HG02623 (cell line): ENCODE results near the gene MARCHF9.

Experiments
- ATAC-seq: cut with Tn5 transposase; IDR thresholded peaks from one replicate; pipeline ENCODE4 v1.9.1; 2021; ENCODE audit warnings: moderate library complexity; ENCODE audit not compliant: unreplicated experiment

MARCHF9 gene

DNA sequence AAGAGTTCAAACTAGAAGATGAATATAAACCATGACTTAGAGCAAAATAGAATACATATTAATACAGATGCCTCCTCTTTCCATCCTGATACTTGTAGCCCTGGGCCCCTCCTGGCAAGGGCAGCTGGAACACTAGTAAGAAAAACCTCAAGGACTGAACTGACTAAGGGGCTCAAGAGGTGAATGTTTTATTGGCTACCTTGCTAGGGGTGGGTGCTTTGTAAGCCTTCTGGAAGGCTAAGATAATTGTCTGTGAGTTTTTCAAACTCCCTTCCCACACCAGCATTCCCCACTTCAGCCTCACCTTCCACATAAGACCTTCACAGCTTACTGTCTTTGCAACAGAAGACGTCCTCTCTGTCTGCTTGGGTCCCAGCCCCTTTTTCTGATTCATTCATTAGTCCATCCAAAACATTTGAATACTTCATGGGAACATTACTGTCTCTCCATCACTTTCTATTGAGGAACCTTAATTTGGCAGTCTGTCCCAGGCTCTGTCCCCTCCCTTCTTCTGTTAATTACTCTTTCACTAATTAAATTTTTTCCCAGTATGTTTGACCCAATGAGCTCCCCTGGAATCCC, 1.1 kb upstream of the MARCHF9 start:
- no peak for ATAC-seq

DNA sequence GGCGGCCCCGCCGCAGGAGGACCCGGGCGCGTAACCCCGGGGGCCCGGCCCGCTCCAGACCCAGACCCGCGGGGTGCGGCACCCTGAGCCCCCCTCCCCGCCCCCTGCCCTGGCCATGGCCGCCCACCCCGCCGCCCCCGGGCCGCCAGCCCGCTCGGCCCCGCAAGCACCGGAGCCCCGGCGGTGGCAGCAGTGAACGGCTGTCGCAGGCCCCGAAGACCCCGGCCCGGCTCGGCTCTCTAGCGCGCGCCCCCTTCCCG, 221 bp downstream of the MARCHF9 start:
- no peak for ATAC-seq

DNA sequence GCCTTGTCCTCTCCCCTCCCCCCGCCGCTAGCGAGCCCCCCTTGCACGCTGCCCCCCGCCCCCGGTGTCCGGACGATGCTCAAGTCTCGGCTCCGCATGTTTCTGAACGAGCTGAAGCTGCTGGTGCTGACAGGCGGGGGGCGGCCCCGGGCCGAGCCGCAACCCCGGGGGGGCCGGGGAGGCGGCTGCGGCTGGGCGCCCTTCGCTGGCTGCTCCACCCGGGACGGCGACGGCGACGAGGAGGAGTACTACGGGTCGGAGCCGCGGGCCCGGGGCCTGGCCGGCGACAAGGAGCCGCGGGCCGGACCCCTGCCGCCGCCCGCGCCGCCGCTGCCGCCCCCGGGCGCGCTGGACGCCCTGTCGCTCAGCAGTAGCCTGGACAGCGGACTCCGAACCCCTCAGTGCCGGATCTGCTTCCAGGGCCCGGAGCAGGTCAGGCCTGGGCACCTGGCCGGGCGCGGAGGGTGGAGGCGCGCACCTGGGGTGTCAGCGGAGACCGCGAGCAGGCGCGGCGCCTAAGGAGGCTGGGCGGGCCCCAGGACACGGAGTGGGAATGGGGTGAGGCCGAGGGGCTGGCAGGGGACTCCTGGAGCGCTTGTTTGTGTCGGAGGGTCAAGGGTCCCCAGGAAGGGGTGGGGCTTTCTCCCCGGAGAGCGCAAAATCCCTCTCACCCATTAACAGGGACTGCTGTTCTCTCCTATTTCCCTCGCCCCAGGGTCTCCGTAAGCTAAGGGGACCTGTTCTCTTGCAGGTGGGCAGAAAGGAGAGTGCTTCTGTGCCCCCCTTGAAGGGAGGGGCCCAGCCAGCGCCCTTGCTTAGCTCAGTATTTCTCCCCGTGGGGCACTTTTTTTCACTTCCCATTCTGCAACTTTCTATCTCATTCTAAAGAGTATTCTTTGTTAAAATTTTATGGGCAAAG, 810 bp downstream of the MARCHF9 start:
- ATAC-seq: no peak

DNA sequence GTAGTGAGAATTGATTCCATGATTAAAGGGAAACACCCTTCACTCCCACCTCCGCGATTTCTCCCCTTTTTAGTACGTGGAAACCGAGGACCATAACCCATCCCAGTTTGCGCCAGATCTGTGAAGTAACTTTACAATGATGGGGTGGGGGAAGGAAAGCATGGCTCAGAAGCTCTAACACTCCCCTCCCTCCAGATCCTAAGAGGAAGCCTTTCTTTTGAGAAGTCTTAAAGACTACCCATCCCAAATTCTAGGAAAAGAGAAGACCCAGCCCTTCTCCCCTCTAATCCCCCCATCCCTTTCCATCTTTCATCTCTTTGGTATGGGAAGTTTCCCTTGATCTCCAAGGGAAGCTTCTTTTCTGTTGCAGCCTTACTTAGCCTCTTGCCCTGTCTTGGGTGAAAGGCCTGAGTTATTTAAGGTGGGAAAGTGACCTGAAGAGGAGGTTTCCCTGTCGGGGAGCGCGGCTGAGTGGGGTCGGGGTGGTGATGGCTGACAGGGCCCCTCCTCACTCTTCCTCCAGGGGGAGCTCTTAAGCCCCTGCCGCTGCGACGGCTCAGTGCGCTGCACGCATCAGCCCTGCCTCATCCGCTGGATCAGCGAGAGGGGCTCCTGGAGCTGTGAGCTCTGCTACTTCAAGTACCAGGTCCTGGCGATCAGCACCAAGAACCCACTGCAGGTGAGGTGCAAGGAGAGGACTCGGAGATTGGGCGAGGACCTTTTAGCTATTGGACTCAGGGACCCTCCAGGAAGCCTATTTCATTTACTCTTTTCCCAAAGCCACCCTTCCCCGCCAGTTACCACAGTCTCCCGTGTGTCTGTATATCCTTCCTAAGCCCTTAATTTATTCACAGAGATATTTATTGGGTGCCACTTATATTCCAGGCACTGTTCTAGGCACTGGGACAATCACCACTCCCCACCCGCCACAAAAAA, 1.8 kb downstream of the MARCHF9 start:
- ATAC-seq: no peak

DNA sequence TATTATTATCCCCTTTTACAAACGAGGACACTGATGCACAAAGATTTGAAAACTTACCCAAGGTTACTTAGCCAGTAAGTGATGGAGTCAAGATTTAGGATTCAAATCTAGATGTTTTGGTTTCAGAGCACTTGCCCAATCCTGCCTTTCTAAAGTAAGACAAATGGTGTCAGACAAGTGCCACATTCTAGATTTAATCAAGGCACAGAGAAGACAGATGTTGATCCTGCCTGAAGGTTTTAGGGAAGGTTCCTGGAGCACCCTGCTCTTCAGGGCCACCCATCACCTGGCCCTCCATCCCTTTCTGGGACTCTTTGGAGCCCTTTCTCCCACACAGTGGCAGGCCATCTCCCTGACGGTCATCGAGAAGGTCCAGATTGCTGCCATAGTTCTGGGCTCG, 2.9 kb downstream of the MARCHF9 start:
- ATAC-seq: no peak

DNA sequence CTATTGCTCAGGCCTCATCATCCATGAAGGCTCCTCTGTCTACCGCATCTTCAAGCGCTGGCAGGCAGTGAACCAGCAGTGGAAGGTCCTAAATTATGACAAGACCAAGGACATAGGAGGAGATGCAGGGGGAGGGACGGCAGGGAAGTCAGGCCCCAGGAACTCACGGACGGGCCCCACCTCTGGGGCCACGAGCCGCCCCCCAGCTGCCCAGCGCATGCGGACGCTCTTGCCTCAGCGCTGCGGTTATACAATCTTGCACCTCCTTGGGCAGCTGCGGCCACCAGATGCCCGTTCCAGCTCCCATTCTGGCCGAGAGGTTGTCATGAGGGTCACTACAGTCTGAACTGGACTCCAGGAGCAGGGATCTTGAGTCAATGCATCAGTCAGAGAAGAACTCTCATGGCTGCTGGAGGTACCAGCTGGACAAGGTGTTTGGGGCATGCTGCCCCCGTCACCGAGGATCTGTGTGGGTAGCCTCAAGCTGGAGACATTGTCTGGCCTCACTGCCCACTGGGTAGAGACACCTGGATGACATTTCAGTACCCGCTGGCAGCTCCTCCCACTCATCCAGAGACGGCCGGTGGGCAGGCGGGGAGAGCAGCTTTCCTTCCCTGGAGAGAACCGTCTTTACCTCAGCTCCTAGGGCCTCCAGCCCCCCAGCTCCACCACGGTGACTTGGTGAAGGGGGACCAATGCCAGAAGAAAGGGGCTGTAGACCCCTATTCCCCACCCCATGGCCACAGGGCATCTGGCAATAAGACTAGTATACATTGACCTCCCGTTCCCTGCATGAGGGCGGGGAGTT, 3.9 kb downstream of the MARCHF9 start:
- ATAC-seq: no peak

DNA sequence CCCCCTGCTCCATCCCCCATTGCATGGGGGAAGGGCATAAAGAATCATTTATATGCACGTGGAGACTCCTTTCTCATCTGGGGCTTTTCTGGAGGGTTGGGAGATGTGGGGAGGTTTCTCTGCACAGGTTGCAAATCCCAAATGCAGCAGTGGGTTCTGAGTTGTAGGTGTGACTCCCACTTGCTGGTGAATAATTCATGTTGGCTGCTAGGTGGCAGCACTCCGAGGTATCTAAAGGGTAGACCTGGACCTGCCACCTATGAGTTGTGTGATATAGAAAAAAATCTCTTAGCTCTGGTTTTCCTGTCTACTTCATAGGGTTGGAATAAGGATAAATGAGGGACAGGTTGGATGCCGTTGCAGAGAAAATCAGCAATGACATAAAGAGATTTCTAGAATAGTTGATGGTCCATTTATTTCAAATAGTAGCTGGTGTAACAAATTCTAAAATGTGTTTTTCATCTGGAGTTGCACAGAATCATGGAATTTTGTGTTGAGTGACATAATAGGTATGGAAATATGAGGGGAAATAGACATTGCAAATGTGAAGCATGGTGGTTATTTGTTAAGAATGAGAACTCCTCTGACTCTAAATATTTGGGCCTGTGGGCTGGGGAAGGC, 4.6 kb downstream of the MARCHF9 start:
- ATAC-seq: no peak

DNA sequence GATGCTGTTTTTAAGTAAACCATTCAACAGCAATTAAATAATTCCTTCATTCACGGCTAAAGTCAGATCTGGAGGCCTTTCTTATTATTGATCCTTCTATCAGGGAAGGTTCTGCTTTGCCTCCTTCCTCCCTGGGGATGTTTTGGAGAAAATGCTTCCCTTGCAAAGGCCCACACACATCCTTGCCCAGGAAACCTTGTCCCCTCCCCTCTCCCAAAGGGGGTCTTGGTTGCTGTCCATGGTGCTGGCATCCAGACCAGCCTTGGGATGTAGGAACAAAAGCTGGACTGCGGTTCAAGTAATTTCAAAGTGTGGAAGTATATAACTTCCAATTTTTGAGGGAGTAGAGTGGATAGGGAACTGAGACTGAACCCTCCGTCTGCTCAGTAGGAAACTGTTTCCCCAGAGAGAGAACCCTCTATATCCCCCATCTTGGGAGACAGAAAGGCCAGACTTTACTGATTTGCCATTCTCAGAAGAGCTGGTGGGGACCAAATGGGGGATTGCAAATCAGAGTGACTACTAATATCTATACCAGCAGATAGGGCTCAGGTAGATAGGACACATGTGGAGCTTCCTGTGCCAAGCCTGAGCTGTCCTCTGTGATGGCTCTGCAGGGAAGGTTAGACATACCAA, 5.6 kb downstream of the MARCHF9 start:
- ATAC-seq: no peak

DNA sequence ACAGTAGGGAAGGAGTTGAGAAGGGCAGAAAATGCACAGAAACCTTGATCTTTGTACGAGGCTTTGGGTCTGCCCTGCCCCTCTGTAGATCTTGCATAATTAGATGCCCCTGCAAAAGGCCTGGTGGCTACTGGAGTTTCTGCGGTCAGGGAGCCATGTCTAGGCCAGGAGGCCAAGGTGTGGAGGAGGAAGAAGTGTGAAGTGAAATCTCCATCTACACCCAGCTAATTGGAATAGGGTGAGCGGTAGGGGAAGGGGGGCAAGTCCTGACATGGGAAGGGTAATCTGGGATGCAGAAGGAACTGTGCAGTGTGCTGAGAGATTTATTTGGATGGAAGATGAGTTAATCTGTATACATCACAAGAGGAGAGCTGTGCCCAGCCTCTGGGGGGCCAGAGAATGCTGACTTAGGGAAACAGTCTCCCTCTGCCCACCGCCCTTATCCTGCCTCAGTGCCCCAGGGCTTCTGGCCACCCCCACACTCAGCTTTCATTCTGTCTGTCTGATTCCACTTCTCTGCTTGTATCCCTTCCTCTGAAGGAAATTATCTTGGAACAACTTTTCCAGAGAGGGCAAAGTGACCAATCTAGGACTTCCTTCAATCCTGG, 6.6 kb downstream of the MARCHF9 start:
- ATAC-seq: no peak

DNA sequence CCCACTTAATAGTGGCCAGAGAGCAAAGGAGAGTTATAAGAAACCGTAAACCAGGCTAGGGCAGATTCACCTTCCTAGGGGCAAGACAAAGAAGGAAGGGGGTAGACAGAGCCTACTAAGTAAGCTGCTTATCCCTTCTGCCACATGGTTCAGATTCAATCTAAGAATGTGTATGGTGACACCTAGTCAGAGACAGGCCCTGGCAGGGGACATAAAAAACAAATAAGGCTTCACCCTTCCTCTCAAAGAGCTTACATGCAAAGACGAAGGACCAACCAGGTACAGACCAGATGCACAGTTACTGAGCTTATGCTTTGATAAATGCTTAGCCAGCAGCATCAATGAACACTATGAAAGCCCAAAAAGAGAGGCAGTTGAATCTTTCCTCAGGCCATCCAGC, 7.6 kb downstream of the MARCHF9 start:
- no peak for ATAC-seq

DNA sequence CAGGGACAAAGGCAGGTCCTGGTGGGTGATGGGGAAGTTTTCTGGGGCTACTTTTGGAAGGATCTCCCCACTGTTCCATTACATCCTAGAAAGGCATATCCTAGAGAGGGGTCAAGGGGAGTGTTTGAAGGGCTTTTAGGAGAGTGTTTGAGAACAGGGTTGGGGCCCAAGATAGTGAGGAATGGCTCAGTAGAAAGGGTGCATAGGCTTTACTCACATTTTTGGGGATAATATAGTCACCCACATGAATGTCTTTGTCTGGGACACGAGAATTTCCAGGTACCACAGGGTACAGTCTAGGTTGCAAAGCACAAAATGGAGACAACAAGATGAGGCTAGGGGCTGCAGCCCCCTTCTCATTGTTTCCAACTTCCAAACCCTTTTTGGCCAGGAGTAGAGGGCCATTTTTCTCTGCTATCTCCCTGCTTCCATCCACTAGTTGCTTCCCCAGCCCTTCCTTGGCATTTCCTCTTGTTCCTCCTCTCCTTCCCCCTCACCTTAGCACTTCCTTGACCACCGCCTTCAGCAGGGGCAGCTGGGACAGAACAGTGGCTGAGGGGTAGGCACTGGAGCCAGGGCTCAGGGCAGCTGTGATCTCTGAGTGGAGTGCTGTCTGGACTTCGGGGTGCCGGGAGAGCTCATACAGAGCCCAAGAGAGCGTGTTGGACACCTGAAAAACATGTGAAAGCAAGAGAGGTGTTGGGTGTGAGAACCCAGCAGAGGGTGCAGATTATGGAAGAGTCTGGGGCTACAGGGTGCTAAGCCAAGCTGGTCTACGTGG, 9.2 kb downstream of the MARCHF9 start:
- ATAC-seq: no peak

DNA sequence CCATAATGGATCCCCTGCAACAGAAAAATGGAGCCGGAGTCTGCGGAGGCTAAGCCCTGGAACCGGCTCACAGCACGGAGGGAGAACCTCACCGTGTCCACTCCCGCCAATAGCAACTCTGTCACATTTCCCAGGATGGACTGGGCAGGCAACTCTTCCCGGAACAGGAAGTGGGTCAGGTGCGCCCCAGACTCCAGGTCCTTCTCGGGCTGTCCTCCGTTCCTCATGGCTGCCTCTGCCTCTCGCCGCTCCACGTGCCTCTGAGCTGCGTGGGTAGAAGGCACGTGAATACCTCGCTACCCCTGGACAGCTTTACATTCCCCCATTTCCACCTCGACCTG, 9.7 kb downstream of the MARCHF9 start:
- no peak for ATAC-seq

DNA sequence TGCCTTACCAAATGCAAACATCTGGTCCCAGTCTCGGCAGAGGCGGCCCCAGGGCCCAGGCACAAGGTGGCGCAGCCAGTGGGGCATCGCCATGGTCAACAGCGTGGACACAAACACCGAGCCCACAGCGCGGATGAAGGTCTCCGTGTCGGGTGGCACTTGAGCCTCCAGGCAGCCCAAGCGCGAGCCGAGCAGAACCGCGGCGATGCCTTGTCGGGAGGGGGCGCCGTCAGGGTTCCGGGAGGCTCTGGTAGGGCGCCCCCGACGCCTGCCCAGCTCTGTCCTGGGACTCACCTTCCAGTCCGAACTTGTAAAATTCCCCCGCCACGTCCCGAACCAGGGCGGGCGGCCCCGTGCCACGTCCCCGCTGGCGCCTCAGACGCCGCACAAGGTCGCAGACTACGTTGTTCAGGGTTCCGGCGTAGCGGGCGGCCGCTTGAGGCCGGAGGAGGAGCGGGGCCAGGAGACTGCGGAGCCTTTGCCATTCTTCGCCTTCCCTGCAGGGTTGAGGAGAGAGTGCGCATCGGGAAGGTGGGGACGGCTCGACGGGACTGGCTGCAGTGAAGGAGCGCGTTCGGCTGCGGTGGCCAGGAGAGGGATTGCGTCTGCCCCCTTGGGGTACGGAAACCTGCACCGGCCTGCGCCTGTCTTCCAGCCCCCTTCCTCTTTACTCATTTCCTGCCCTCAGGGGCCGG, 10.2 kb downstream of the MARCHF9 start:
- peak; percentile 56 for ATAC-seq

DNA sequence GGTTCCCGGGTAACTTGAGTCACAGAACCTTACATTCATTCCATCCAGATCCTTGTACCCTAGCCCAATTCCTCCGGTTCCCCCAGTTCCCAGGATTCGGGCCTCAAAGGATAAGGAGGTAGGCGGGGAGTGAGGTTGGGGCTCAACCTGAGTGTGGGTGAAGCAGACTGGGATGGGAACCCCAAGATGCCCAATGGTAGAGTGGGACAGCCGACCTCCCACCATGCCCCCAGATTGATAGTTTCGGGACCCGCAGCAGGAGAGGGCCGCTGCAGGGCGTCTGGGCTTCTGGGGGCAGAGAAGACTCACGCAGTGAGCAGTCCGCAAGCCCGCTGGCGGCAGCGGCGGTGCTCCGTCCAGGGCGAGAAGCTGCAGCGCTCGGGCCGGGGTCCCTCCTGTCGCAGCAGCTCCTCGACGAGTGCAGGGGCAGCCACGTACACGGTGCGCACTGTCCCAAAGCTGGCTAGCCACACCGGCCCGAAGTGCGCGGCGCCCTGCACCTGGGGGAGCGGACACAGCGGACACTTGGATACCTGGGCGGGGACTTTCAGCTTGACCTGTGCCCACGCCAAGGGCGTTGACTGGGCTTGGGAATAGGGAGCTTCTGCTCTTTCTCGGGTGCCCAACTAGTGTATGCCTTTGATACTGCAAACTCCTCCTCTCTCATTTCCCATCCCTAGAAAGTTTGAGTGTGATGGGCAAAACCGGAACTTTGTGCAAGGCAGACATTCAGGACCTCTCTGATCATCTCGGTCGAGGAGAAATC, 11.0 kb downstream of the MARCHF9 start:
- no peak for ATAC-seq

DNA sequence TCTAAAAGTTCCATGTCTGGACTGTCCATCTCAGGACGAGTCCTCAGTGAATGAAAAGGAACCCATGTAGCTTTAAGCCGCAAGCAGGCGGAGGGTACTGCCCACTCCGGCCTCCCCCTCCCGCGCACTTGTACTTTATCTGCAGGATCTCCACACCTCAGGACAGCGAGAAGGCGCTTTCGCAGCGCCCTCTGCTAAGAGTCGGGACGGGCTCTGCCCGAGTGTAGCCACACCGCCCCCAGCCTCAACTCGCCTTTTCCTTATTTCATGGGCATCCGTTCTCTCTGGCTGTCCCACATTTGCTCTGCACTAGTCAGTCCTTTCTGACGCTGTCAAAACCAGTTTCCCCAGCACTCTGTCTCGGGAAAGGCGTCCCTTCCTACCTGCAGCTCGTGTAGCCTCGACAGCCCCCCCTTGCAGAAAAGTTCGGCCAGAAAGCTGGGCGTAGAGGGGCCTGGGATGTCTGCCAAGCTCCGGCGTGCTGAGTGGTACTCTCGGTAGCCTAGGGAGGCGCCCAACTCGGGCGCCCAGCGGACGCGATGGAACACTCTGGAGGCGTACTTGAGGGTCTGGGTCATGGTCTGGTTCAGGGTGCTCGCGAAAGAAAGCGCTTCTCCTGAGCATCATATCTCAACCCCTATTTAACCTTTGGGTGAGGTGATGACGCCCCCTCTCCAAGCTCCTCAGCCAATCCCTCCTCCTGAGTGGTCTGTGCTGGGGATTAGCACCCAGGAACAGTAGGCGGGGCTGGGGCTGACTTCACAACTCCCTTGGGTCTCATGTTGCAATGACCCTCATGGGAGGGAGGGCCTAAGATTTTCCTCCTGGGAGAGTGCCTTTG, 11.8 kb downstream of the MARCHF9 start, which contains the start of gene CYP27B1:
CYP27B1 (minus strand) TSS at position 615 of the 841 bp plus-strand sequence; CDS start at position 578, 37 bp downstream.
- no peak for ATAC-seq

DNA sequence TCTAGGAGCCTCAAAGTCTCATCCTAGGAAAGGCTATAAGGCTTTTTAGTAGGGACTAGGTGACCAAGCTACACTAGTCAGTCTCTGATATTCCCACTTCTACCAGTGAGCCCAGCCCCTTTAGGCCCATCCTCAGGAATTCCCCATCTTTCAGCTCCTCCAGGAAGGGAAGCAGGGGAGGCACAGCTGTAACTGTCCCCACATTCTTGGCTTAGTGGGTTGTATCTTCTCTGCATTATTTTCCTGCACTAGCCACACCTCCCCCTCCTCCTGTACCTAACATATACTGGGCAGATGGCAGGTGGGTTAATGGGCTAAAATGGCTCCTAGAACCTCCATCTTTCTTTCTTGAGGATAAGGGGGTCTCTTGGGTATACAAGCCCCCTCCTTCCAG, 12.4 kb downstream of the MARCHF9 start:
- no peak for ATAC-seq

DNA sequence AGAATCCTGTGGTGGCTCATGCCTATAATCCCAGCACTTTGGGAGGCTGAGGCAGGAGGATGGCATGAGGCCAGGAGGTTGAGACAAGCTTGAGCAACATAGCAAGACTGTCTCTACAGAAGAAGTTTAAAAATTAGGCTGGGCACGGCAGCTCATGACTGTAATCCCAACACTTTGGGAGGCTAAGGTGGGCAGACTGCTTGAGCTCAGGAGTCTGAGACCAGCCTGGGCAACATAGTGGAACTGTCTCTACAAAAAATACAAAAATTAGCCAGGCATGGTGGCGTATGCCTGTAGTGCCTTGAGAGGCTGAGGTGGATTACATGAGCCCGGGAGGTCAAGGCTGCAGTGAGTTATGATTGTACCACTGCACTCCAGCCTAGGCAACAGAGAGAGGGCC, 13.0 kb downstream of the MARCHF9 start:
- no peak for ATAC-seq
